Measurements from ENCODE around the gene C10orf53. TPM values are rescaled to one million over a fixed set of nuclear protein-coding genes. Genes with fewer than 3 reads are reported as not detected.

C10orf53 gene
- total and polyA plus RNA-seq, 2 of the 4 experiments (the other 2 are of a cell fraction) = not detected

- ATAC-seq (ENCODE audit: low read depth) (no peak), DNase-seq (no peak)
- no peak overlapping the region for H3K14ac ChIP-seq (replicated peaks; ENCODE audit: low read depth, low read length)
- no peak overlapping the region for H2BK120ac ChIP-seq (ENCODE audit: low read depth, low read length)
- H2AFZ ChIP-seq (replicated peaks; ENCODE audit: low read length, poor library complexity) = no peak overlapping the region
- no peak overlapping the region for H3K4me2 ChIP-seq (ENCODE audit: low read depth, low read length)
- in situ Hi-C loops (cut with MboI; ENCODE audit: low sequenced_read_pairs) (no loop called here), intact Hi-C loops (cut with micrococcal nuclease) (no loop called here), dilution Hi-C loops (cut with HindIII; ENCODE audit: low sequenced_read_pairs, unreplicated experiment) (no loop called here)
- no peaks in the 10 kb centered on the region for H3K9me1 ChIP-seq (ENCODE audit: insufficient read depth, low read length)
- no peak overlapping the region for H2AK5ac ChIP-seq (ENCODE audit: low read depth, low read length)
- no peak overlapping the region for H2AK9ac ChIP-seq (replicated peaks; ENCODE audit: low read depth, low read length, poor library complexity)
- no peaks in the 10 kb centered on the region for H3K9me3 ChIP-seq (ENCODE audit: control insufficient read depth, insufficient read depth, low read length)
- H3K27me3 ChIP-seq (ENCODE audit: control insufficient read depth, insufficient read depth, low read length) = peaks cover 5% of the 10 kb centered on the region
- no peak overlapping the region for H4K5ac ChIP-seq (ENCODE audit: low read depth, low read length)
- H2BK20ac ChIP-seq (ENCODE audit: low read depth, low read length) = no peak overlapping the region
- no peak overlapping the region for H3K4ac ChIP-seq (ENCODE audit: low read depth, low read length)
- no peaks in the 10 kb centered on the region for H3K79me1 ChIP-seq (ENCODE audit: low read depth in 1 of 2, low read length in 2 of 2)
- H3K36me3 ChIP-seq (ENCODE audit: control insufficient read depth, insufficient read depth, low read length) = no peaks in the 10 kb centered on the region
- no peak overlapping the region for H4K91ac ChIP-seq (ENCODE audit: insufficient read depth, low read depth, low read length)
- ChIA-PET POLR2A (ENCODE audit: unreplicated experiment) (no interaction called here), CTCF (no interaction called here)
- no CpG with 5 or more reads among the region's 3 CpGs for WGBS, 2 experiments (ENCODE audit: extremely low coverage in 2 of 2, insufficient read length in 1 of 2)
- BruUV-seq (replicated peaks) = no TSS peak
- H3K4me1 ChIP-seq (ENCODE audit: control insufficient read depth, insufficient read depth, low read length) = no peaks in the 10 kb centered on the region
- no peak overlapping the region for H3K56ac ChIP-seq (ENCODE audit: extremely low read depth, insufficient read depth, low read length)
- H4K20me1 ChIP-seq (ENCODE audit: insufficient read depth, low read length) = no peaks in the 10 kb centered on the region
- no peak overlapping the region for H3K18ac ChIP-seq (ENCODE audit: low read depth, low read length)
- TF ChIP-seq CEBPB (IDR thresholded peaks at IDR 0.05; ENCODE audit: low read depth, low read length) (no peak), RAD21 (IDR thresholded peaks at IDR 0.05; ENCODE audit: low read length) (no peak), FOS (IDR thresholded peaks at IDR 0.05; ENCODE audit: low read depth, low read length) (no peak), NFE2L2 (IDR thresholded peaks at IDR 0.05; ENCODE audit: low read depth, low read length) (no peak), MAZ (IDR thresholded peaks at IDR 0.05; ENCODE audit: borderline replicate concordance, low read depth, low read length) (no peak), USF2 (IDR thresholded peaks at IDR 0.05; ENCODE audit: low read depth, low read length) (no peak), RFX5 (IDR thresholded peaks at IDR 0.05; ENCODE audit: low read depth, low read length) (no peak), SMC3 (IDR thresholded peaks at IDR 0.05; ENCODE audit: low read depth, low read length) (no peak), POLR2A (IDR thresholded peaks at IDR 0.05; ENCODE audit: low read depth, low read length) (no peak), ELK1 (IDR thresholded peaks at IDR 0.05; ENCODE audit: borderline replicate concordance, low read depth, low read length) (no peak), MAFK (IDR thresholded peaks at IDR 0.05; ENCODE audit: low read depth, low read length) (no peak), RCOR1 (IDR thresholded peaks at IDR 0.05; ENCODE audit: insufficient replicate concordance, low read length) (no peak), BHLHE40 (IDR thresholded peaks at IDR 0.05; ENCODE audit: low read depth, low read length) (no peak), CHD1 (IDR thresholded peaks at IDR 0.05; ENCODE audit: low read depth, low read length) (no peak), MXI1 (IDR thresholded peaks at IDR 0.05; ENCODE audit: borderline replicate concordance, low read depth, low read length) (no peak)
- TF ChIP-seq, protein P1, sequence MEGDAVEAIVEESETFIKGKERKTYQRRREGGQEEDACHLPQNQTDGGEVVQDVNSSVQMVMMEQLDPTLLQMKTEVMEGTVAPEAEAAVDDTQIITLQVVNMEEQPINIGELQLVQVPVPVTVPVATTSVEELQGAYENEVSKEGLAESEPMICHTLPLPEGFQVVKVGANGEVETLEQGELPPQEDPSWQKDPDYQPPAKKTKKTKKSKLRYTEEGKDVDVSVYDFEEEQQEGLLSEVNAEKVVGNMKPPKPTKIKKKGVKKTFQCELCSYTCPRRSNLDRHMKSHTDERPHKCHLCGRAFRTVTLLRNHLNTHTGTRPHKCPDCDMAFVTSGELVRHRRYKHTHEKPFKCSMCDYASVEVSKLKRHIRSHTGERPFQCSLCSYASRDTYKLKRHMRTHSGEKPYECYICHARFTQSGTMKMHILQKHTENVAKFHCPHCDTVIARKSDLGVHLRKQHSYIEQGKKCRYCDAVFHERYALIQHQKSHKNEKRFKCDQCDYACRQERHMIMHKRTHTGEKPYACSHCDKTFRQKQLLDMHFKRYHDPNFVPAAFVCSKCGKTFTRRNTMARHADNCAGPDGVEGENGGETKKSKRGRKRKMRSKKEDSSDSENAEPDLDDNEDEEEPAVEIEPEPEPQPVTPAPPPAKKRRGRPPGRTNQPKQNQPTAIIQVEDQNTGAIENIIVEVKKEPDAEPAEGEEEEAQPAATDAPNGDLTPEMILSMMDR (conservative IDR thresholded peaks at IDR 0.05; ENCODE audit: low read depth, low read length) = no peak
- H4K8ac ChIP-seq (ENCODE audit: low read depth in 2 of 2, low read length in 2 of 2) = no peak overlapping the region
- H3K27ac ChIP-seq (ENCODE audit: insufficient read depth, low read length) = no peak overlapping the region
- H3K9ac ChIP-seq (ENCODE audit: low read depth, low read length) = no peak overlapping the region
- H3K4me3 ChIP-seq (ENCODE audit: insufficient read depth, low read depth, low read length) = no peak overlapping the region
- H2BK15ac ChIP-seq (ENCODE audit: low read depth, low read length) = no peak overlapping the region
- no peak overlapping the region for H2BK5ac ChIP-seq (ENCODE audit: low read depth, low read length, poor library complexity, severe bottlenecking)
- H3K23ac ChIP-seq (ENCODE audit: low read depth, low read length) = no peak overlapping the region
Measured at GRCh38 chr10:49700997-49701396, 21.5 kb downstream of the C10orf53 start.

All from IMR-90 (cell line).